Measurements from ENCODE around the gene ZNF207.

ZNF207 gene

DNA sequence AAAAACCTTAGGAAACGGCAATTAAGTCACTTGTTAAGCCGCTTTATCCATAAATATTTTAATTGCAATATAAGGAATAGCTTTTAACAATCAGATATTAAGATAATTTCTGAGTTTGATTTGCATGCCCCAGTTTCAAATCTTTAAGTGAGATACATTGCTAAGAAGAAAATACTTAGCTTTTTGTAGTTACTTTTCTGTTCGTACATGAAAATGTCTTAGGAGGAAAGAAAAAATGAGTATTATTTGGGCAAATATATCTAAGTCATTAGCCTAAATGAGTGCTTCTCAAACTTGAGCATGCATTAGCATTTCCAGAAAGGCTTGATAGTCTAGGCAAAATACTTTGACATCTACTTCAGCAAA lies 6.4 kb downstream of the ZNF207 start:
- peaks cover 31% of the 10 kb centered on the region for H3K4me1 ChIP-seq
- no peak overlapping the region for H2AFZ ChIP-seq
- peak overlapping the region; percentile 69 for H3K27ac ChIP-seq
- no peaks in the 10 kb centered on the region for H3K9me3 ChIP-seq (ENCODE audit: control insufficient read depth, low read length)
- H3K79me2 ChIP-seq: peaks cover 65% of the 10 kb centered on the region
- H3K27me3 ChIP-seq (ENCODE audit: control insufficient read depth, insufficient read depth, low read length): no peaks in the 10 kb centered on the region
- peak overlapping the region; percentile 6 for H3K4me3 ChIP-seq (ENCODE audit: low read depth, low read length)
- H3K4me2 ChIP-seq (ENCODE audit: low read length): peak overlapping the region; percentile 45
- H3K9ac ChIP-seq: no peak overlapping the region
- H3K36me3 ChIP-seq (ENCODE audit: control insufficient read depth, insufficient read depth, low read length): no peaks in the 10 kb centered on the region
- no peak for TF ChIP-seq CTCF (IDR thresholded peaks at IDR 0.05)

- TF ChIP-seq CTCF (IDR thresholded peaks at IDR 0.05): no peak
- peaks cover 63% of the 10 kb centered on the region for H3K79me2 ChIP-seq
- no peaks in the 10 kb centered on the region for H3K36me3 ChIP-seq (ENCODE audit: control insufficient read depth, insufficient read depth, low read length)
- H3K9ac ChIP-seq: no peak overlapping the region
- H3K27ac ChIP-seq: peak overlapping the region; percentile 69
- peak overlapping the region; percentile 6 for H3K4me3 ChIP-seq (ENCODE audit: low read depth, low read length)
- peak overlapping the region; percentile 45 for H3K4me2 ChIP-seq (ENCODE audit: low read length)
- H3K27me3 ChIP-seq (ENCODE audit: control insufficient read depth, insufficient read depth, low read length): no peaks in the 10 kb centered on the region
- H3K9me3 ChIP-seq (ENCODE audit: control insufficient read depth, low read length): no peaks in the 10 kb centered on the region
- no peak overlapping the region for H2AFZ ChIP-seq
- peaks cover 31% of the 10 kb centered on the region for H3K4me1 ChIP-seq
These were observed 6.8 kb downstream of the ZNF207 start for GRCh38 chr17:32356750-32357149.

- no peaks in the 10 kb centered on the region for H3K27me3 ChIP-seq (ENCODE audit: control insufficient read depth, insufficient read depth, low read length)
- no peak for TF ChIP-seq CTCF (IDR thresholded peaks at IDR 0.05)
- H3K9me3 ChIP-seq (ENCODE audit: control insufficient read depth, low read length): no peaks in the 10 kb centered on the region
- no peak overlapping the region for H3K4me3 ChIP-seq (ENCODE audit: low read depth, low read length)
- peaks cover 63% of the 10 kb centered on the region for H3K79me2 ChIP-seq
- H3K4me2 ChIP-seq (ENCODE audit: low read length): no peak overlapping the region
- no peak overlapping the region for H3K27ac ChIP-seq
- no peak overlapping the region for H2AFZ ChIP-seq
- no peaks in the 10 kb centered on the region for H3K36me3 ChIP-seq (ENCODE audit: control insufficient read depth, insufficient read depth, low read length)
- H3K9ac ChIP-seq: no peak overlapping the region
- H3K4me1 ChIP-seq: peaks cover 27% of the 10 kb centered on the region
These were observed 7.7 kb downstream of the ZNF207 start for GRCh38 chr17:32357615-32358014.

DNA sequence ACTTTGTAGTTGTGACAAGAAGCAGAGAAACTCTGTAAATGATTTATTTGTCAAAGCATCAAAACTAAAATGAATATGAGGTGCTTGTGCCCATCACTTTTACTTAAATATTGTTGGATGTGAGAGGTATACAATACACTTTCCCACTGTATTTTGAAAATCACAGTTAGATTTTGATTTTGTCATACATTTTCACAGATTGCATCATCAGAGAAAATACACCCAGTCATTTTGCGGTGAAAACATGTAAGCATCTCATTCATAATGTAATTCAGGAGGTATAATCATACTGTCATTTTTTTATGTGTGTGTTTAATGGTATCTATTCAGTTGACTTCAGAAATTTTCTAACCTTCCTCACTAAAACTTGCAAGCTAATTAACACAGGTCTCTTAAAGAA lies 11.3 kb downstream of the ZNF207 start:
- Histone ChIP-seq H3K27me3 (ENCODE audit: control insufficient read depth, insufficient read depth, low read length) (no peaks in the 10 kb centered on the region), H3K79me2 (peaks cover 48% of the 10 kb centered on the region), H3K4me3 (ENCODE audit: low read depth, low read length) (no peak overlapping the region), H3K27ac (no peak overlapping the region), H3K9ac (no peak overlapping the region), H3K4me2 (ENCODE audit: low read length) (no peak overlapping the region), H2AFZ (no peak overlapping the region), H3K36me3 (ENCODE audit: control insufficient read depth, insufficient read depth, low read length) (no peaks in the 10 kb centered on the region), H3K9me3 (ENCODE audit: control insufficient read depth, low read length) (no peaks in the 10 kb centered on the region), H3K4me1 (peaks cover 6% of the 10 kb centered on the region)
- TF ChIP-seq CTCF (IDR thresholded peaks at IDR 0.05): no peak

DNA sequence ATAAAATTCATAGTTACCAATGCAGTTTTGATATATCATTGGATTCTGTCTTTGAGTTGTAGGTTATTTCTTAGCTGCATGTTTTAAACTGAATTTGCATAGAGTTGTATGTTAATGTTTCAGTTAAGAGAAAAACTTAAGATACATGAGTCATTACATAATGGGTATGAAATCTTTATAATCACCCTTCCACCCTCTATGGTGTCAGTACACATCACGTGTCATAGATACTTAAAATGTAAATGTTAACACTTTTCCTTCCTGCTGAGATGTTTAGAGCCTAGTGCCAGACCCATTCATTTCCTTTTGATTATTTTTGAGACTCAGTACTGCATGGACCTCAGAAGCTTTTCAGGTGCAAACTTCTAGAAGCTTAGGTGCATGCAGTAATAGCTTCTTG lies 20.5 kb downstream of the ZNF207 start:
- H3K4me2 ChIP-seq (ENCODE audit: low read length): no peak overlapping the region
- H3K4me3 ChIP-seq (ENCODE audit: low read depth, low read length): no peak overlapping the region
- no peaks in the 10 kb centered on the region for H3K36me3 ChIP-seq (ENCODE audit: control insufficient read depth, insufficient read depth, low read length)
- H3K79me2 ChIP-seq: peaks cover 24% of the 10 kb centered on the region
- no peaks in the 10 kb centered on the region for H3K27me3 ChIP-seq (ENCODE audit: control insufficient read depth, insufficient read depth, low read length)
- no peaks in the 10 kb centered on the region for H3K4me1 ChIP-seq
- H3K9me3 ChIP-seq (ENCODE audit: control insufficient read depth, low read length): no peaks in the 10 kb centered on the region
- H2AFZ ChIP-seq: no peak overlapping the region
- no peak overlapping the region for H3K9ac ChIP-seq
- H3K27ac ChIP-seq: no peak overlapping the region
- no peak for TF ChIP-seq CTCF (IDR thresholded peaks at IDR 0.05)

Measured in parathyroid adenoma (tissue), 2 donors.